IPS DF 6.9 (cell line): ENCODE measurements around the gene FMN2.

Experiments
- DNase-seq: peaks from one replicate; pipeline ENCODE4 v3.0.0-alpha.2; 2013; ENCODE audit warnings: low read depth, low spot score
- H3K27ac ChIP-seq: one replicate; pipeline ENCODE4 v1.5.1; 2013; ENCODE audit warnings: low read length, control low read depth
- H3K27me3 ChIP-seq: 2 replicates; pipeline ENCODE4 v1.6.1; 2013; ENCODE audit warnings: mild to moderate bottlenecking, low read length; ENCODE audit not compliant: control insufficient read depth, insufficient read depth
- H3K36me3 ChIP-seq: 2 replicates; pipeline ENCODE4 v1.6.1; 2013; ENCODE audit warnings: low read length; ENCODE audit not compliant: control insufficient read depth, insufficient read depth
- H3K4me1 ChIP-seq: 2 replicates; pipeline ENCODE4 v1.6.1; 2013; ENCODE audit warnings: low read length; ENCODE audit not compliant: control insufficient read depth, insufficient read depth
- H3K4me3 ChIP-seq: 2 replicates; pipeline ENCODE4 v1.5.1; 2013; ENCODE audit warnings: mild to moderate bottlenecking, low read length
- H3K9me3 ChIP-seq: 2 replicates; pipeline ENCODE4 v1.6.1; 2013; ENCODE audit warnings: low read length, inconsistent platforms; ENCODE audit not compliant: control insufficient read depth, insufficient read depth
- WGBS: extraction: QIAGEN DNeasy Blood & Tissue Kit; methylation state at CpG from one replicate; pipeline ENCODE4 v1.1.7; 2013; ENCODE audit warnings: mixed read lengths, missing lambda C conversion rate; ENCODE audit not compliant: insufficient read length, insufficient coverage; 5-methylcytosine and 5-hydroxymethylcytosine counted together

The FMN2 gene

GRCh38 chr1:240134596-240134995 lies 42.9 kb downstream of the FMN2 start:
- Histone ChIP-seq H3K4me1 (no peaks in the 10 kb centered on the region; the same call in 1 of the 2 replicates), H3K4me3 (no peak overlapping the region), H3K27me3 (no peaks in the 10 kb centered on the region), H3K9me3 (no peaks in the 10 kb centered on the region), H3K27ac (no peak overlapping the region), H3K36me3 (no peaks in the 10 kb centered on the region)
- WGBS, result no CpG with 5 or more reads among the region's 2 CpGs
- DNase-seq, result no peak

GRCh38 chr1:240136402-240136801 lies 44.7 kb downstream of the FMN2 start:
- Histone ChIP-seq H3K9me3 (no peaks in the 10 kb centered on the region), H3K27me3 (no peaks in the 10 kb centered on the region), H3K36me3 (no peaks in the 10 kb centered on the region), H3K27ac (no peak overlapping the region), H3K4me1 (no peaks in the 10 kb centered on the region; the same call in 1 of the 2 replicates), H3K4me3 (no peak overlapping the region)
- no peak for DNase-seq
- no CpG with 5 or more reads among the region's 3 CpGs for WGBS

DNA sequence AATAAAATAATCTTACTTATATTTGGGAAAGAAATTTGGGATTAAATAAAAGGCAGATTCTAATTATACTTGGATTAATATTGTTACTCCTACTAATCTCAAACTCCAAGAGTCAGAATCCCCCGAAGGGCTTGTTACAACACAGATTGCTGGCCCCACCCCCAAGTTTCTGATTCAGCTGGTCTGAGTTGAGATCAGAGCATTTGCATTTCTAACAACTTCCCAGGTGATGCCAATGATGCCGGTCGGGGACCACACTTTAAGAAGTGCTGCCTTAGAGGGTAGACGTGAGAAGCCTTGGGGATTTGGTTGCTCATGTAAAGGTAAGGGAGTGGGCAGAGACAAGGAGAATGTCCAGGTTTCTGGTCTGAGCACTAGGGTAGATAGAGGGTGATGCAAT lies 47.2 kb downstream of the FMN2 start:
- Histone ChIP-seq H3K27ac (no peak overlapping the region), H3K4me1 (no peaks in the 10 kb centered on the region; the same call in 1 of the 2 replicates), H3K9me3 (no peaks in the 10 kb centered on the region), H3K36me3 (no peaks in the 10 kb centered on the region), H3K4me3 (no peak overlapping the region), H3K27me3 (no peaks in the 10 kb centered on the region)
- peak; percentile 27 for DNase-seq
- no CpG with 5 or more reads among the region's 4 CpGs for WGBS

DNA sequence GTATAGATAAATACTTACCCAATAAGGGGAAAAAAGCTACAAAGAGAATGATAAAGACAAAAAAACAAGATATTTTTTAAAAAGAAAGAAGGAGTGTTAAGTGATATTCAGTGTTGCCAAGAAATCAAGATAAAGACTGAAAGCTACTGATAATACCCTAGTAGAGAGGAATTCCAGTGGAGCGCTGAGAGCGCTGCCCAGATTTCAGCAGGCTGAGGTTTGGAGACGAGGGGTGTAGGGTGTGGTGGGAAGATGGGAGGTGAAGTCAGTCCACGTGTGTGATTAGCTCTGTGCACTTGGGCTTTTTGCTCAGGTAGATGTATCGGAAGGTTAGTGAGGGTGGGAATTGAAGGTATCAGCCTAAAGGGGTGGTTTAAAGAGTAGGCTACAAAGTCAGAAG lies 47.8 kb downstream of the FMN2 start:
- DNase-seq, result no peak
- Histone ChIP-seq H3K9me3 (no peaks in the 10 kb centered on the region), H3K4me3 (no peak overlapping the region), H3K27ac (no peak overlapping the region), H3K36me3 (no peaks in the 10 kb centered on the region), H3K27me3 (no peaks in the 10 kb centered on the region), H3K4me1 (no peaks in the 10 kb centered on the region; the same call in 1 of the 2 replicates)
- WGBS, result no CpG with 5 or more reads among the region's 5 CpGs

- no CpG with 5 or more reads among the region's 14 CpGs for WGBS
- Histone ChIP-seq H3K36me3 (no peaks in the 10 kb centered on the region), H3K27me3 (no peaks in the 10 kb centered on the region), H3K4me3 (no peak overlapping the region), H3K27ac (no peak overlapping the region), H3K4me1 (no peaks in the 10 kb centered on the region), H3K9me3 (no peaks in the 10 kb centered on the region)
- DNase-seq, result no peak
Measured at GRCh38 chr1:240145120-240145519, 53.4 kb downstream of the FMN2 start.

DNA sequence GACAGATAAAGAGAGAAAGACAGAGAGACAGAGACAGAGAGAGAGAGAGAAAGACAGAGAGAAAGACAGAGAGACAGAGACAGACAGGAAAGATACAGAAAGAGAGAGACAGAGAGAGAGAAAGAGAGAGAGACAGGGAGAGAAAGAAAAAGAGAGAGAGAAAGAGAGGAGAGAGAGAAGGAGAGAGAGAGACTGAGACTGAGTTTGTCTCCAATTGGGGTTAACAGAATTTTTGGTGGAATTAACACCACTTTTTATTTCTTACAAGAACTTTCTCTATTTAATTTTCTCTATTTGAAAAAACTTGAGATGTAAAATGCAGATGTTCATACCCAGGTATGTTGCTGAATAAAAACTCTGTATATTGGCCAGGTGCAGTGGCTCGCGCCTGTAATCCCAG lies 56.6 kb downstream of the FMN2 start:
- no peak overlapping the region for H3K4me3 ChIP-seq
- no peaks in the 10 kb centered on the region for H3K36me3 ChIP-seq
- H3K27me3 ChIP-seq, result no peaks in the 10 kb centered on the region
- H3K9me3 ChIP-seq, result no peaks in the 10 kb centered on the region
- H3K27ac ChIP-seq, result no peak overlapping the region
- no peak for DNase-seq
- H3K4me1 ChIP-seq, result no peaks in the 10 kb centered on the region
- no CpG with 5 or more reads among the region's 2 CpGs for WGBS

DNA sequence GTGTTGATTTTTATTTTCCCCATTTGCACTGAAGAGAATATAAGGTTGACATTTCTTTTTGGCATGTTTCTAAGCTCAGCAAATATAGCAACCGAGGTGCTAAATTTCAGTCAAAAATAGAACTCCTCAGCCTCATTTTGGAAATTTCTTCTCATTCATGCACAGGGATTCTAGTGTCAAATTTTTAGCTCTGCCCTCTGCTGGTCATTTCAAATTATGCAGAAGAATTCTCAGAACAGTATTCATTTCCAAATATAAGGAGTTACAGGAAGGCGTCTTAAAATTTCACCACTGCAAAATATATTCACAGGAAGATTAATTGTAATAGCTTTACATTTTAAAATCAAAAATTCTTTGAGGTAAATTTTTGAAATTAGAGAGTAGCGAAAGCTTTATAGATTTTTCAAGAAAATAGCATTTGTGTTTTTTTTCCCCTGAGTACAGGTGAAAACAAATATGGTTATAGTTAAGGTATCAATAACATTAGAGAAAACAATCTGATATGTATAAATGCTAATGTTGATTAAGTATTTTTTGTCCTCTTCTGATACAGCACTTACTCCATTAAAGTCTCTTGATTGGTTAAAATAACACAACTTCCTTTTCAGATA lies 57.9 kb downstream of the FMN2 start:
- WGBS, result 100% methylated on average over 1 of the region's 3 CpGs
- Histone ChIP-seq H3K9me3 (no peaks in the 10 kb centered on the region), H3K36me3 (no peaks in the 10 kb centered on the region), H3K4me1 (no peaks in the 10 kb centered on the region), H3K27me3 (no peaks in the 10 kb centered on the region), H3K27ac (no peak overlapping the region), H3K4me3 (no peak overlapping the region)
- DNase-seq, result peak; percentile 20

GRCh38 chr1:240151136-240151735 lies 59.6 kb downstream of the FMN2 start:
- H3K9me3 ChIP-seq, result no peaks in the 10 kb centered on the region
- no peak overlapping the region for H3K4me3 ChIP-seq
- H3K36me3 ChIP-seq, result no peaks in the 10 kb centered on the region
- no peaks in the 10 kb centered on the region for H3K27me3 ChIP-seq
- no peak for DNase-seq
- H3K4me1 ChIP-seq, result no peaks in the 10 kb centered on the region
- WGBS, result no CpG with 5 or more reads among the region's 7 CpGs
- H3K27ac ChIP-seq, result no peak overlapping the region

DNA sequence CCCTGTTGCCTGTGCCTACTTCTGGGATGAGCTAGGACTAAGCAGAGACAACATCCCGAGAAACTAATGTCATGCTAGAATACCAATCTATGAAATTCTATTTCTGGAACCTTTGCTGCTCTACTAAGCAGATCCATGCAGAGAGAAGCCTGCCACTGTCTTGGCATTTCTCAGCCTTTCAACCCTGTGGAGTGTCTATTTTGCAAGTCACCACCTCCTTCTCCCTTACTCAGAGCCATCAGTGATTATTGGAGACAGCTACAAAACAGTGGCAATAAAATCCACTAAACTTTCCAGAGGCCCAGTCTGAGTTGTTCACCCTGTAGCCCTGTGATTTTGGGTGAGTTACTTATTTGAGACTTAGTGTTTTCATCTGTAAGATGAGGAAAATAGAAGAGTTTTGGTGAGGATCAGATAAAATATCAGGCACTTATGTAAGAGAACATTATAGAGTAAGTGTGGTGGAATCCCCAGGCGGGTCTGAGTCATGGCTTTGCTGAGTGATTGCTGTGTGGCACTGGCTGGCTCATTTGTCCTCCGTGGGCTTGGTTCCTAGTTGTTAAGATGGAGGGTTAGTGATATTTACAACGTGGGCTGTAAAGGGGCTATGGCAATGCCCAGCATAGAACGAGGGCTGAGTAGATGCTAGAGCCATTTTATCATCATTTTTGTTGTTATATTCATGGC lies 61.1 kb downstream of the FMN2 start:
- H3K4me1 ChIP-seq, result no peaks in the 10 kb centered on the region
- H3K27ac ChIP-seq, result no peak overlapping the region
- WGBS, result no CpG with 5 or more reads among the region's 5 CpGs
- H3K4me3 ChIP-seq, result no peak overlapping the region
- no peaks in the 10 kb centered on the region for H3K27me3 ChIP-seq
- H3K9me3 ChIP-seq, result no peaks in the 10 kb centered on the region
- no peaks in the 10 kb centered on the region for H3K36me3 ChIP-seq
- DNase-seq, result no peak

GRCh38 chr1:240155605-240156004 lies 63.9 kb downstream of the FMN2 start:
- Histone ChIP-seq H3K27ac (no peak overlapping the region), H3K9me3 (no peaks in the 10 kb centered on the region), H3K4me3 (no peak overlapping the region), H3K36me3 (no peaks in the 10 kb centered on the region), H3K4me1 (no peaks in the 10 kb centered on the region), H3K27me3 (no peaks in the 10 kb centered on the region)
- no peak for DNase-seq
- no CpG with 5 or more reads among the region's 2 CpGs for WGBS

GRCh38 chr1:240164742-240165141 lies 73.1 kb downstream of the FMN2 start:
- Histone ChIP-seq H3K27ac (no peak overlapping the region), H3K36me3 (no peaks in the 10 kb centered on the region), H3K4me1 (no peaks in the 10 kb centered on the region), H3K4me3 (no peak overlapping the region), H3K9me3 (no peaks in the 10 kb centered on the region), H3K27me3 (no peaks in the 10 kb centered on the region)
- no peak for DNase-seq
